Measurements from ENCODE around the gene KCNMA1.

GRCh38 chr10:77317221-77317620, 320.4 kb downstream of the KCNMA1 start:
- no peak for TF ChIP-seq GATA2 (IDR thresholded peaks at IDR 0.05; ENCODE audit: low read depth, low read length)
- no peak for TF ChIP-seq GATA3 (IDR thresholded peaks at IDR 0.05; ENCODE audit: low read depth, low read length)

Data from SH-SY5Y (cell line).